Measurements from ENCODE around the gene PAK2. TPM values are rescaled to one million over a fixed set of nuclear protein-coding genes. Genes with fewer than 3 reads are reported as not detected.

Gene PAK2
- total RNA-seq, 1 donor from 2014 or later: 77.8 TPM

DNA sequence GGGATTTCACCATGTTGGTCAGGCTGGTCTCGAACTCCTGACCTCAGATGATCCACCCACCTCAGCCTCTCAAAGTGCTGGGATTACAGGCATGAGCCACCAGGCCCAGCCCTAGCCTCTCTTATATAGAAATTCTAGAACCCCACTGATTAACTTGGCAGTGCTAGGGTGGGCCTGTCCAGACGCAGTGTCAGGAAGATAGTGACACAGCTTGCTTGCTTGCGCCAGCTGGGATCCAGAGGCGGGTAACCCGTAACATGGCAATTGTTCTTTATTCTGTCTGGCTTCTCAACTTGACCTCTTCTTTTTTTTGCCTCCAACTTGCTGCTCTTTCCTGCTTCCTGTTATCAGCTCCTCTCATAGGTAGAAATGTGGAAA, 43.8 kb upstream of the PAK2 start:
- H3K4me1 ChIP-seq: no peaks in the 10 kb centered on the region
- no peaks in the 10 kb centered on the region for H3K36me3 ChIP-seq
- ATAC-seq: no peak
- no peak overlapping the region for H3K4me3 ChIP-seq
- TF ChIP-seq, protein P1, sequence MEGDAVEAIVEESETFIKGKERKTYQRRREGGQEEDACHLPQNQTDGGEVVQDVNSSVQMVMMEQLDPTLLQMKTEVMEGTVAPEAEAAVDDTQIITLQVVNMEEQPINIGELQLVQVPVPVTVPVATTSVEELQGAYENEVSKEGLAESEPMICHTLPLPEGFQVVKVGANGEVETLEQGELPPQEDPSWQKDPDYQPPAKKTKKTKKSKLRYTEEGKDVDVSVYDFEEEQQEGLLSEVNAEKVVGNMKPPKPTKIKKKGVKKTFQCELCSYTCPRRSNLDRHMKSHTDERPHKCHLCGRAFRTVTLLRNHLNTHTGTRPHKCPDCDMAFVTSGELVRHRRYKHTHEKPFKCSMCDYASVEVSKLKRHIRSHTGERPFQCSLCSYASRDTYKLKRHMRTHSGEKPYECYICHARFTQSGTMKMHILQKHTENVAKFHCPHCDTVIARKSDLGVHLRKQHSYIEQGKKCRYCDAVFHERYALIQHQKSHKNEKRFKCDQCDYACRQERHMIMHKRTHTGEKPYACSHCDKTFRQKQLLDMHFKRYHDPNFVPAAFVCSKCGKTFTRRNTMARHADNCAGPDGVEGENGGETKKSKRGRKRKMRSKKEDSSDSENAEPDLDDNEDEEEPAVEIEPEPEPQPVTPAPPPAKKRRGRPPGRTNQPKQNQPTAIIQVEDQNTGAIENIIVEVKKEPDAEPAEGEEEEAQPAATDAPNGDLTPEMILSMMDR (IDR thresholded peaks at IDR 0.05): no peak
- intact Hi-C loops (cut with DNase I): no loop called here
- H3K27me3 ChIP-seq: no peaks in the 10 kb centered on the region
- DNase-seq: no peak
- no peaks in the 10 kb centered on the region for H3K9me3 ChIP-seq
- no peak overlapping the region for H3K27ac ChIP-seq

DNA sequence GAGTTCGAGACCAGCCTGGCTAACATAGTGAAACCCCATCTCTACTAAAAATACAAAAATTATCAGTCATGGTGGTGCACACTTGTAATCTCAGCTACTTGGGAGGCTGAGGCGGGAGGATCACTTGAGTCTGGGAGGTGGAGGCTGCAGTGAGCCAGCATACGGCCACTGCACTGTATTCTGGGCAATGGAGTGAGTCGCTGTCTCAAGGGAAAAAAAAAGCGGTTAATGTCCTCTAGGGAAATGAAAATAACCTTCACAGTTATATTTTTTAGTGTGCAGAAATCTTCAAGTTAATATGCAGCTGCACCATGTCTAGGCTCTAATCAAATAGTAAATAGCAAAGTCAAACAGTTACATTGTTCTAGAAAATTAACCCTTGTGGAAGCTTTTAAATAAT, 42.4 kb upstream of the PAK2 start:
- ATAC-seq: no peak
- no peak overlapping the region for H3K27ac ChIP-seq
- H3K4me1 ChIP-seq: no peaks in the 10 kb centered on the region
- no peaks in the 10 kb centered on the region for H3K36me3 ChIP-seq
- no peak for DNase-seq
- no peak overlapping the region for H3K4me3 ChIP-seq
- TF ChIP-seq, protein P1 (IDR thresholded peaks at IDR 0.05): no peak
- H3K9me3 ChIP-seq: no peaks in the 10 kb centered on the region
- no peaks in the 10 kb centered on the region for H3K27me3 ChIP-seq
- intact Hi-C loops (cut with DNase I): no loop called here

DNA sequence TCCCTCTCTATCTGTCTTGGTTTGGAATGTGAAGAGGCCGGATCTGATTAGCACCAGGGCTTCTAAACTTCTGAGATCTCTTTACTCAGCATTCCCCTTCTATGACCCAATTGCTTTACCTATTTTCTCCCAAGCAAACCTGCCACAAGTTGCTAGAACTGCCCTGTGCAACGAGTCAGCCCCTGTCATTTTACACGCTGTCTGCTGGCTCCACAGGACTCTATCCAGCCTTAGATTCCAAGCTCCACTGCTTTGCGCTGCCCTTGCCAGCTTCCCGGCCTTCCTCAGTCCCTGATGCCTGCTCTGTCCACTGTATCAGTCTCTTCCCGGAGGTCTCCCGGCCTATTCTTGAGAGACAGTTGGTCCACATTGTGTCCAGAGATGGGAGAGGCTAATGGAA, 39.9 kb upstream of the PAK2 start:
- H3K4me3 ChIP-seq: no peak overlapping the region
- no peaks in the 10 kb centered on the region for H3K9me3 ChIP-seq
- H3K36me3 ChIP-seq: no peaks in the 10 kb centered on the region
- H3K4me1 ChIP-seq: no peaks in the 10 kb centered on the region
- H3K27ac ChIP-seq: no peak overlapping the region
- ATAC-seq: no peak
- TF ChIP-seq, protein P1 (IDR thresholded peaks at IDR 0.05): no peak
- intact Hi-C loops (cut with DNase I): no loop called here
- DNase-seq: no peak
- no peaks in the 10 kb centered on the region for H3K27me3 ChIP-seq

DNA sequence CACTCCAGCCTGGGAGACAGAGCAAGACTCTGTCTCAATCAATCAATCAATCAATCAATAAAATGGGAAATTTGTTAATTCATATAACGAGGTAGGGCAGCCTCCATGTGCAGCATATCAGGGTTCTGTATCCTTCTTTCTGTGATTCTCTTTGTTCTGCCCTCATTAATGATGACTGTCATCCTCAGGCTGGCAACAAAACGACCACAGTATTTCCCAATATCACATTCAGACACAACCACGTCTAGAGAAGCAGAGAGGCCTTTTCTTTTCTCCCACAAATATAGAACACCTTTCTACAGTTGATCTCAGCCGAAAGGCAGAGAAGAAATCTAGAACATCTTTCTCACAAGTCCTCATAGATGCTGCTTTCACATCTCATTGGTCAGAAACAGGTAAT, 38.9 kb upstream of the PAK2 start:
- no peaks in the 10 kb centered on the region for H3K9me3 ChIP-seq
- TF ChIP-seq, protein P1 (IDR thresholded peaks at IDR 0.05): no peak
- DNase-seq (no peak), ATAC-seq (no peak)
- no peaks in the 10 kb centered on the region for H3K27me3 ChIP-seq
- no peak overlapping the region for H3K4me3 ChIP-seq
- no peaks in the 10 kb centered on the region for H3K4me1 ChIP-seq
- no peak overlapping the region for H3K27ac ChIP-seq
- H3K36me3 ChIP-seq: no peaks in the 10 kb centered on the region
- intact Hi-C loops (cut with DNase I): no loop called here

DNA sequence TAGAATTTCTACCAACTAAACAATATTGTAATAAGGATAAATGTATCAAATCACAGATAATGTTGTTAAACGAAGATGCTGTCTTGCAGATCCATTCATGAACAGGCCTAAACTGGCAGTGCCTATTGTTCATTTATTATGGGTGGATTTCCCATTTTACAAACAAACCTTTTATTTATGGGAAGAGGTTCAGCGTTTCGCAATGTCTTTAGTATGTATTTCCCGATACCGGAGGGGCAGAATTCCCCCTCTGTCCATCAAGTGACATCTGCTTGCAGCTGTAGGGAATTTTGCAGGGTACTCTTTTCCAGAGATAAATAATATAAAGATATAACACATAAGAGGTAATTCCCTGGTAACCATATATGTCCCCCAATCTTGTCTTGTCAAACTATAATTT, 33.3 kb upstream of the PAK2 start:
- H3K27ac ChIP-seq: no peak overlapping the region
- no peaks in the 10 kb centered on the region for H3K36me3 ChIP-seq
- DNase-seq: no peak
- H3K4me1 ChIP-seq: peaks cover 5% of the 10 kb centered on the region
- H3K4me3 ChIP-seq: no peak overlapping the region
- TF ChIP-seq, protein P1 (IDR thresholded peaks at IDR 0.05): no peak
- H3K27me3 ChIP-seq: no peaks in the 10 kb centered on the region
- no peak for ATAC-seq
- intact Hi-C loops (cut with DNase I): no loop called here
- H3K9me3 ChIP-seq: no peaks in the 10 kb centered on the region

DNA sequence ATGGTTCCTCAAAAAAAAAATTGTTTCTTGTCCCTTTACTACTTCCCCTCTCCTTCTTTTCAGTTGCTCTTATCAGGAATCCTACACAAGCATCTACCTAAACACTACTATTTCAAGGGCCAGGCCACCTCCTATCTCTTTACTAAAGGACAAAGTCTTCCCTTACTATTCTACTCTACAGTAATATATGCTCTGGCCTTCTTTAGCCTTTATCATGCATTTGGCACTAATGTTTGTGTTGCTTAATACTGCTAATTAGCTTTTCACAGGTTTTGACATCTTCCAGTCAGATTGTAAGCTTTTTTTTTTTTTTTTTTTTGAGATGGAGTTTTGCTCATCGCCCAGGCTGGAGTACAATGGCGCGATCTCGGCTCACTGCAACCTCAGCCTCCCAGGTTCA, 32.9 kb upstream of the PAK2 start:
- DNase-seq (no peak), ATAC-seq (no peak)
- H3K36me3 ChIP-seq: no peaks in the 10 kb centered on the region
- TF ChIP-seq, protein P1 (IDR thresholded peaks at IDR 0.05): no peak
- H3K27ac ChIP-seq: no peak overlapping the region
- peaks cover 7% of the 10 kb centered on the region for H3K4me1 ChIP-seq
- no peak overlapping the region for H3K4me3 ChIP-seq
- H3K27me3 ChIP-seq: no peaks in the 10 kb centered on the region
- no peaks in the 10 kb centered on the region for H3K9me3 ChIP-seq
- intact Hi-C loops (cut with DNase I): no loop called here

All from upper lobe of right lung (tissue), 1 donor.